ENCODE results near the gene TIMM8A.
"Not testable (repeated sequence)": the region's sequence is repeated elsewhere in the genome, so short reads cannot be mapped to it uniquely, and the experiment has no call there.

The TIMM8A gene

DNA sequence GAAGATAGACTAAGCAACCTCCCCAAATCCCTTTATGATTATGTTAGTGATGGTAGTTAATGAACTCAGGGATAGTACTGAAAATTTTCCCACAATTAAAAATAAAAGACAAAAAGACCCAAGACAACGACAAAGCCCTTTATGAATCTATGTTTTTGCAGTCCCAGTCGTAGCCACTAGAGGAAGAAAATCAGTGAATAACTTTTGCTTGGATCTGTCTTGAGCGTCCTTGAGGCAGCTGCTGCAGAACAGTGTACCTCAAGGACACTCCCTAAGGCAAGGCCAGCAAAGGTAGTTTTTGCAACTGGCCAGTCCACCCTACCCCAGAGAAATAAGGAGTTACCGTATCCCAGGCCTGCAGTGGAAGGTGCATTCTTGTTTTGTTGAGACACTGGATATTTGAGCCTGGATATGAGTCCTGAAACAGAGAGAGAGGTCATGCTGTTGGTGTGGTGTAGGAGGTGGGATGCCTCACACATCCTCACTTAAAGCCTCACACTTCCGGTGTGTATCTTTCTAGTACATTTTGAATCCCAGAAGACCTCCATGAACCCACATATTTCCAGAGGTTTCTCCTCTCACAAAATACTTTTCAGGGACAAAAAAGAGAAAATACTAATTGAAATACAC lies 8.7 kb upstream of the TIMM8A start:
- DNase-seq, result no peak

DNA sequence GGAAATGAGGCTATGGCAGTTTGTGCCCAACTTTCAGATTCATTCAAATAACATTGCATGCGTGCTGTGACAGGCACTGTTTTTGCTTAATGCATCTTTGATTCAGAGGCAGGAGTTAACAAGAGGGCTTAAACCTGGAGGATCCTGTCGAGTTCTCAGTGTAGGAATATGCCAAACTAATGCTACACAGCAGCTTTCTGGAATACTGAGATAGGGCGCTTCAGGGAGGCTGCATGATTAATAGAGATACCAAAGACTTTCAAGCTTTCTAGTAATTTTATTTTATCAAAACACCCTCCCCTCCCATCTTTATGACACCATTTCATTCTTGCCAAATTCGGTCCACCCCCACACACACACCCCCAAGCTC lies 636 bp upstream of the TIMM8A start:
- DNase-seq, result no peak

DNA sequence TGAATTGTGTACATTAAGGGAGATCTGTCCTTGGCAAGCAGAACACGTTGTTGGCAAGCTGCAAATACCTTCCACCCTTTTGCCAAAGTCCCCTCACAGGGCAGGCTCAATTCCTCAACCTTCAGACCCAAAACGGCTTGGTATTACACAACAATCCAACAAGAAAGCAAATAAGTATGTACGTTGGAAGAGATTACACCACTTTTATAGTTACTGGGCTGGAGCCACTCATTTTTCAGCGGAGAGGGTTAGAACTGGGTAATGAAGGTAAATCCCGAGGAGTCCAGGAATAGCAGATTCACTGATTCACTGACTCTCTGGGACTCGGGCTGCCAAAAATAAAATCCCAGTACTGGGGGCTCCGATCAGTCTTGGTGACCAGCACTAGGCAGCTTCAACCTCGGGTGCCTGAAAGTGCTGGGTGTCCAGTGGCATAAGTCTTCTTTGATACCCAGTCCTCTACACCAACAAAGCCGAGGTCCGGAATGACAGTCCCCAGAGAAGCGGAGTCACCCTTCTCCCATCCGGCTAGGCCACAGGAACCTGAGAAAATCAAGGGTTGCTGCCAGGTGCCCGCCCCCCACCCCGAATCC lies 587 bp downstream of the TIMM8A start:
- DNase-seq, result no peak

DNA sequence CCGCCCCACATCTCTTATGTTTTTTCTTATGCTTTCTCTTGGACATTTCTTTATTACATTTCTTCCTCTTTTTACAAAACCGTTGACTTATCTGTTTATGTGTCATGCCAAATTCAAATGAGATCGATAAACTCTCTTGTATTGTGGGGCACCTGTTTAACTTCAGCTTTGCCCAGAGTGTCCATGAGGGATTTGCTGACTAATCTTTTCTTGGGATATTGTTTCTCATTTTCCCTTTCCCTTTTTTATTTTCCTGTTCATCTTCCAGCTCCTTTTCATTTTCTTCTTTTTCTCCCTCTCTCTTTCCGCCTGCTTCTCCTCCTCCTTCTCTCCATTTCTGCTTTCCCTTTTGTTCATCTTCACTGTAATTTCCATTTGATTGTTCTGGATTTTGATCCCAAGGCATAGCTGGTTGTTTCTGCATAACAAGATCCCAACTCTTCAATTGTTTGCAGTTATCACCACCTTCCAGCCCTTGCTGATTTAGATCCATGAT lies 10.7 kb downstream of the TIMM8A start:
- DNase-seq, result no peak

DNA sequence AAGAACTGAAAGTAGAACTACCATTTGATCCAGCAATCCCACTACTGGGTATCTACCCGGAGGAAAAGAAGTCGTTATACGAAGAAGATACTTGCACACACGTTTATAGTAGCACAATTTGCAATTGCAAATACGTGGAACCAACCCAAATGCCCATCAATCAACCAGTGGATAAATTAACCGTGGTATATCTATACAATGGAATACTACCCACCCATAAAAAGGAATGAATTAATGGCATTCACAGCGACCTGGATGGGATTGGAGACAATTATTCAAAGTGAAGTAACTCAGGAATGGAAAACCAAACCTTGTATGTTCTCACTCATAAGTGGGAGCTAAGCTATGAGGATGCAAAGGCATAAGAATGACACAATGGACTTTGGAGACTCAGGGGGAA lies 14.2 kb downstream of the TIMM8A start:
- DNase-seq, result not testable (repeated sequence)

DNA sequence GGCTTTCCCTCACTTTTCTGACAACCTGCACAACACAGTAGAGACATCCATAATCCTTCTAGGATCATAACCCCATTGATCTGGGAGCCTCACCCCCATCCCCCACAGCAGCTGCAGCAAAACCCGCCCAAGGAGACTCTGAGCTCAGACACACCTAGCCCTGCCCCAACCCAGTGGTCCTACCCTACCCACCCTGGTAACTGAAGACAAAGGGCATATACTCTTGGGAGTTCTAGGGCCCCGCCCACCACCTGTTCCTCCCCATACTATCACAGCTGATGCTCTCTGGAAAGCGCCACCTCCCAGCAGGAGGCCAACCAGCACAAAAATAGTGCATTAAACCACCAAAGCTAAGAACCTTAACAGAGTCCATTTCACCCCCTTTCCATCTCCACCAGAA lies 21.9 kb downstream of the TIMM8A start:
- DNase-seq, result not testable (repeated sequence)

DNA sequence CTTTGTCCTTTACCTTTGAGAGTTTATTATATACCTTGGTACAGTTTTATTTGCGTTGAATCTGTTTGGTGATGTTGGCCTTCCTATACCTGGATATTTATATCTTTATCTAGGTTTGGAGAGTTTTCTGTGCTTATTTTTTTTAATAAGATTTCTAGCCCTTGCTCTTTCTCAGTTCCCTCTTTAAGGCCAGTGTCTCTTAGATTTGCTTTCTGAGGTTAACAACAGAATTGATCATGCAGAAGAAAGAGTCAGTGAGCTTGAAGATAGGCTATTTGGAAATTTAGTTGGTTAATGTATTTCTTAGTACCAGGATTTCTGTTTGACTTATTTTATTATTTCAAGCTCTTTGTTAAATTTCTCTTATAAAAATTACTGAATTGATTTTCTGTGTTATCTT lies 44.8 kb downstream of the TIMM8A start:
- no peak for DNase-seq
